IMR-90 (cell line): ENCODE data around the gene ZNF213. TPM values are rescaled to one million over a fixed set of nuclear protein-coding genes. Genes with fewer than 3 reads are reported as not detected.

ENCODE experiments used
- ATAC-seq: fragments of 200-7000 bp; cut with Tn5 transposase; 2 replicates; pipeline ENCODE4 v1.9.1; 2020; ENCODE audit warnings: low read depth, mild to moderate bottlenecking, moderate library complexity
- BruUV-seq: library from RNA; stranded (reverse); fragments of 400-500 nt; replicated peaks from 2 replicates; lab custom pipeline; 2021; lab: Mats Ljungman, UMichigan
- CTCF ChIA-PET: fragments of 300-600 bp; formaldehyde crosslinking; extraction: SDS; loops from one replicate; lab custom pipeline; 2021; ENCODE audit warnings: antibody characterized with exemption; lab: Yijun Ruan, JAX
- POLR2A ChIA-PET: fragments of 300-600 bp; sonication (Branson Sonifier 250); formaldehyde crosslinking; loops from one replicate; lab custom pipeline; 2022; ENCODE audit warnings: antibody characterized with exemption; ENCODE audit not compliant: unreplicated experiment; lab: Charles Lee
- DNase-seq: peaks from one replicate; pipeline ENCODE4 v3.0.0; 2013
- H2AFZ ChIP-seq: replicated peaks from 2 replicates; pipeline ENCODE3; 2013; ENCODE audit warnings: low read length, mild to moderate bottlenecking; ENCODE audit not compliant: poor library complexity
- H2AK5ac ChIP-seq: 2 replicates; pipeline ENCODE4 v1.6.1; 2013; ENCODE audit warnings: low read depth, low read length, inconsistent platforms
- H2AK9ac ChIP-seq: replicated peaks from 2 replicates; pipeline ENCODE3; 2013; ENCODE audit warnings: mild to moderate bottlenecking, low read depth, low read length, moderate library complexity; ENCODE audit not compliant: poor library complexity
- H2BK120ac ChIP-seq: 2 replicates; pipeline ENCODE4 v1.6.1; 2013; ENCODE audit warnings: low read depth, low read length, inconsistent platforms
- H2BK15ac ChIP-seq: 3 replicates; pipeline ENCODE4 v1.6.1; 2013; ENCODE audit warnings: low read depth, low read length, inconsistent platforms
- H2BK20ac ChIP-seq: 2 replicates; pipeline ENCODE4 v1.6.1; 2013; ENCODE audit warnings: low read depth, mild to moderate bottlenecking, inconsistent platforms, low read length, moderate library complexity
- H2BK5ac ChIP-seq: 2 replicates; pipeline ENCODE4 v1.6.1; 2013; ENCODE audit warnings: mild to moderate bottlenecking, low read depth, low read length, inconsistent platforms; ENCODE audit not compliant: poor library complexity, severe bottlenecking
- H3K14ac ChIP-seq: replicated peaks from 2 replicates; pipeline ENCODE4 v1.6.1; 2013; ENCODE audit warnings: low read depth, low read length, inconsistent platforms
- H3K18ac ChIP-seq: 2 replicates; pipeline ENCODE4 v1.6.1; 2013; ENCODE audit warnings: low read depth, low read length, control low read depth
- H3K23ac ChIP-seq: 2 replicates; pipeline ENCODE4 v1.6.1; 2013; ENCODE audit warnings: low read depth, low read length, inconsistent platforms
- H3K27ac ChIP-seq: 2 replicates; pipeline ENCODE4 v1.5.1; 2013; ENCODE audit warnings: mild to moderate bottlenecking, control low read depth, low read length; ENCODE audit not compliant: insufficient read depth
- H3K27me3 ChIP-seq: 2 replicates; pipeline ENCODE4 v1.6.1; 2013; ENCODE audit warnings: low read length; ENCODE audit not compliant: control insufficient read depth, insufficient read depth
- H3K36me3 ChIP-seq: 2 replicates; pipeline ENCODE4 v1.6.1; 2013; ENCODE audit warnings: low read length, mixed read lengths; ENCODE audit not compliant: control insufficient read depth, insufficient read depth
- H3K4ac ChIP-seq: 2 replicates; pipeline ENCODE4 v1.6.1; 2013; ENCODE audit warnings: low read depth, low read length, inconsistent platforms
- H3K4me1 ChIP-seq: 2 replicates; pipeline ENCODE4 v1.6.1; 2013; ENCODE audit warnings: low read length, mixed read lengths; ENCODE audit not compliant: control insufficient read depth, insufficient read depth
- H3K4me2 ChIP-seq: 2 replicates; pipeline ENCODE4 v1.6.1; 2013; ENCODE audit warnings: low read depth, mild to moderate bottlenecking, control low read depth, low read length, moderate library complexity
- H3K4me3 ChIP-seq: 2 replicates; pipeline ENCODE4 v1.5.1; 2013; ENCODE audit warnings: low read depth, mild to moderate bottlenecking, control low read depth, low read length, moderate library complexity; ENCODE audit not compliant: insufficient read depth
- H3K56ac ChIP-seq: 2 replicates; pipeline ENCODE4 v1.6.1; 2013; ENCODE audit warnings: low read length, inconsistent platforms; ENCODE audit not compliant: insufficient read depth; ENCODE audit errors: extremely low read depth
- H3K79me1 ChIP-seq, 2 experiments: 2 replicates each; pipeline ENCODE4 v1.6.1; 2013; ENCODE audit warnings: low read length in 2 of 2, inconsistent platforms in 1 of 2, low read depth in 1 of 2
- H3K9ac ChIP-seq: 2 replicates; pipeline ENCODE4 v1.6.1; 2013; ENCODE audit warnings: low read depth, low read length, control low read depth
- H3K9me1 ChIP-seq: 2 replicates; pipeline ENCODE4 v1.6.1; 2013; ENCODE audit warnings: low read length, inconsistent platforms; ENCODE audit not compliant: insufficient read depth
- H3K9me3 ChIP-seq: 2 replicates; pipeline ENCODE4 v1.6.1; 2013; ENCODE audit warnings: low read length; ENCODE audit not compliant: control insufficient read depth, insufficient read depth
- H4K20me1 ChIP-seq: 2 replicates; pipeline ENCODE4 v1.6.1; 2013; ENCODE audit warnings: low read length, inconsistent platforms; ENCODE audit not compliant: insufficient read depth
- H4K5ac ChIP-seq: 2 replicates; pipeline ENCODE4 v1.6.1; 2013; ENCODE audit warnings: mild to moderate bottlenecking, low read depth, low read length, control low read depth
- H4K8ac ChIP-seq, 2 experiments: 2 replicates each; pipeline ENCODE4 v1.6.1; 2013; ENCODE audit warnings: low read depth in 2 of 2, low read length in 2 of 2, control low read depth in 1 of 2, inconsistent platforms in 1 of 2
- H4K91ac ChIP-seq: 2 replicates; pipeline ENCODE4 v1.6.1; 2013; ENCODE audit warnings: low read depth, low read length, inconsistent platforms; ENCODE audit not compliant: insufficient read depth
- CEBPB ChIP-seq: IDR thresholded peaks from 2 replicates; pipeline ENCODE4 v1.6.1; 2012; ENCODE audit warnings: low read depth, low read length, improper control_type of control experiment
- CHD1 ChIP-seq: IDR thresholded peaks from 2 replicates; pipeline ENCODE4 v1.6.1; 2012; ENCODE audit warnings: low read depth, low read length, improper control_type of control experiment
- MAFK ChIP-seq: IDR thresholded peaks from 2 replicates; pipeline ENCODE4 v1.6.1; 2012; ENCODE audit warnings: low read depth, low read length, improper control_type of control experiment
- RAD21 ChIP-seq: IDR thresholded peaks from 2 replicates; pipeline ENCODE4 v1.6.1; 2012; ENCODE audit warnings: low read length, improper control_type of control experiment
- WGBS, 2 experiments: methylation state at CpG; one replicate each; pipeline versions ENCODE4 v1.1.5 to v1.1.7; 2013; ENCODE audit warnings: missing lambda C conversion rate in 2 of 2; ENCODE audit not compliant: insufficient read length in 1 of 2; ENCODE audit errors: extremely low coverage in 2 of 2; 5-methylcytosine and 5-hydroxymethylcytosine counted together
- dilution Hi-C: fragments of 300-500 bp; cut with HindIII; formaldehyde crosslinking; loops from one replicate; pipeline ENCODE4 v1.14.3; 2018; ENCODE audit warnings: low sequenced_read_pairs; ENCODE audit not compliant: unreplicated experiment
- in situ Hi-C: fragments of 300-500 bp; cut with MboI; formaldehyde crosslinking; loops from 3 replicates; pipeline ENCODE4 v1.14.3; 2019; ENCODE audit warnings: low sequenced_read_pairs, inconsistent platforms, mixed read lengths
- intact Hi-C: fragments of 100-400 bp; cut with micrococcal nuclease; formaldehyde crosslinking; loops from 2 replicates; pipeline ENCODE4 v1.10.0; 2022
- polyA plus RNA-seq, 3 experiments: library from polyadenylated mRNA; depleted of rRNA; stranded (reverse); fragments of >200 nt; gene quantifications; 2 replicates each; pipeline ENCODE4 v1.2.3, GENCODE V29; 2012; ENCODE audit warnings: low replicate concordance in 1 of 3
- total RNA-seq: library from RNA; depleted of rRNA; stranded (reverse); fragments of >200 nt; gene quantifications from 2 replicates; pipeline ENCODE4 v1.2.3, GENCODE V29; 2012

Gene ZNF213
- total and polyA plus RNA-seq, 2 of the 4 experiments (the other 2 are of a cell fraction), result 0.72 to 4.0 TPM

- Histone ChIP-seq H3K27me3 (peaks cover 24% of the 10 kb centered on the region), H4K5ac (no peak overlapping the region), H2AK5ac (no peak overlapping the region), H2BK15ac (no peak overlapping the region), H3K4me2 (no peak overlapping the region), H3K9me1 (peaks cover 22% of the 10 kb centered on the region), H3K9ac (no peak overlapping the region), H2BK5ac (no peak overlapping the region), H3K4me1 (peaks cover 3% of the 10 kb centered on the region), H3K79me1 (no peaks in the 10 kb centered on the region), H4K91ac (no peak overlapping the region), H3K14ac (no peak overlapping the region), H3K36me3 (no peaks in the 10 kb centered on the region), H3K18ac (no peak overlapping the region), H3K27ac (no peak overlapping the region), H4K8ac (no peak overlapping the region), H2AFZ (peak overlapping the region; percentile 57), H3K9me3 (no peaks in the 10 kb centered on the region), H2BK120ac (no peak overlapping the region), H3K4me3 (no peak overlapping the region), H3K56ac (no peak overlapping the region), H2BK20ac (no peak overlapping the region), H2AK9ac (no peak overlapping the region), H3K4ac (no peak overlapping the region), H4K20me1 (no peaks in the 10 kb centered on the region), H3K23ac (no peak overlapping the region)
- DNase-seq (no peak), ATAC-seq (no peak)
- in situ Hi-C loops (loop anchor here (5.0 kb wide), 1 partner anchor 40 kb away; no protein-coding TSS in a partner anchor), dilution Hi-C loops (no loop called here), intact Hi-C loops (no loop called here)
- CTCF ChIA-PET, result interaction anchor here (1.2 kb wide), 1 partner anchor 43 kb away, joined by 3 read pairs; no protein-coding TSS in a partner anchor
- TF ChIP-seq RAD21 (no peak), CHD1 (no peak), CEBPB (no peak), MAFK (no peak)
- no TSS peak for BruUV-seq
- POLR2A ChIA-PET, result no interaction called here
- 57% methylated on average over 3 of the region's 27 CpGs; no CpG with 5 or more reads in 1 of the 2 experiments for WGBS, 2 experiments
Observed at GRCh38 chr16:3101841-3102470, 32.9 kb upstream of the ZNF213 start.
